Stimulated activated effector memory CD8-positive, alpha-beta T cell treated with anti-CD3 and anti-CD28 coated beads, Interleukin-12 subunit alpha, Interleukin-12 subunit beta, amount 100 ng/mL, for 72 hours (primary cell): Measurements from ENCODE around the gene ANGPTL1.
A peak's percentile ranks its signal among the peaks of the same experiment; 100 is the strongest.
"Not testable (repeated sequence)": the region's sequence is repeated elsewhere in the genome, so short reads cannot be mapped to it uniquely, and the experiment has no call there.

Source experiments
- ATAC-seq: fragments of 150-1000 bp; cut with Tn5 transposase; 2 replicates; pipeline ENCODE4 v1.10.0; 2021
- DNase-seq, 2 donors: peaks; one replicate each; pipeline ENCODE4 v3.0.0; 2021 to 2022; ENCODE audit warnings: low spot score in 2 of 2
- H3K27ac Mint-ChIP-seq: one replicate; pipeline ENCODE4 v1.8.0; 2022; ENCODE audit warnings: mild to moderate bottlenecking, mixed read lengths
- H3K36me3 Mint-ChIP-seq: one replicate; pipeline ENCODE4 v1.8.0; 2022; ENCODE audit warnings: mild to moderate bottlenecking, mixed read lengths
- H3K4me1 Mint-ChIP-seq: one replicate; pipeline ENCODE4 v1.8.0; 2022; ENCODE audit warnings: mixed read lengths
- H3K4me3 Mint-ChIP-seq: one replicate; pipeline ENCODE4 v1.8.0; 2022; ENCODE audit warnings: mild to moderate bottlenecking, mixed read lengths
- H3K9me3 Mint-ChIP-seq: one replicate; pipeline ENCODE4 v1.8.0; 2022; ENCODE audit warnings: mixed read lengths

ANGPTL1 gene

GRCh38 chr1:178877896-178878295, 7.0 kb upstream of the ANGPTL1 start:
- Mint-ChIP-seq H3K27ac (no peak overlapping the region), H3K4me1 (peaks cover under 1% of the 10 kb centered on the region), H3K4me3 (no peak overlapping the region), H3K36me3 (no peaks in the 10 kb centered on the region), H3K9me3 (no peaks in the 10 kb centered on the region)
- ATAC-seq (no peak), DNase-seq (no peak)

- Mint-ChIP-seq H3K4me1 (peaks cover 5% of the 10 kb centered on the region), H3K4me3 (no peak overlapping the region), H3K36me3 (no peaks in the 10 kb centered on the region), H3K9me3 (no peaks in the 10 kb centered on the region), H3K27ac (no peak overlapping the region)
- DNase-seq (no peak), ATAC-seq (no peak)
Measured at GRCh38 chr1:178875936-178876335, 5.1 kb upstream of the ANGPTL1 start.

DNA sequence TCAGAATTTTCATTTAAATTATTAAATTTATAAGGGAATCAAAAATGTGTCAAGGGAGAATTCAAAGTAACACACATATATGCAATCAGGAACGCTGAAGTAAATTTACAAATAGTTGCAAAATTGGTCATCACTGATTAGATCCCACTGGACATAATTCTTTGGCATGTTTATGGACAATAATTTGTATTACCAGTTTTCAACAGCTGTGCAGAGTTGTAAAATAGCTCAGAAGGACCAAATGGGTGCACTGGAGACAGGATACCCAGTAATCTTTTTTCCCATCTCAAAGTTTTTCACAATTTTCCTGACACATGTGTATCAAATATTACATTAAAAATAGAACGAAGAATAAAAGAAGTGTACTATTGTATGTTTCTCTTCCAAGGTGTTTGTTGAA, 4.1 kb upstream of the ANGPTL1 start:
- DNase-seq (no peak), ATAC-seq (no peak)
- H3K9me3 Mint-ChIP-seq, result no peaks in the 10 kb centered on the region
- no peak overlapping the region for H3K27ac Mint-ChIP-seq
- peaks cover 5% of the 10 kb centered on the region for H3K4me1 Mint-ChIP-seq
- no peak overlapping the region for H3K4me3 Mint-ChIP-seq
- H3K36me3 Mint-ChIP-seq, result no peaks in the 10 kb centered on the region

DNA sequence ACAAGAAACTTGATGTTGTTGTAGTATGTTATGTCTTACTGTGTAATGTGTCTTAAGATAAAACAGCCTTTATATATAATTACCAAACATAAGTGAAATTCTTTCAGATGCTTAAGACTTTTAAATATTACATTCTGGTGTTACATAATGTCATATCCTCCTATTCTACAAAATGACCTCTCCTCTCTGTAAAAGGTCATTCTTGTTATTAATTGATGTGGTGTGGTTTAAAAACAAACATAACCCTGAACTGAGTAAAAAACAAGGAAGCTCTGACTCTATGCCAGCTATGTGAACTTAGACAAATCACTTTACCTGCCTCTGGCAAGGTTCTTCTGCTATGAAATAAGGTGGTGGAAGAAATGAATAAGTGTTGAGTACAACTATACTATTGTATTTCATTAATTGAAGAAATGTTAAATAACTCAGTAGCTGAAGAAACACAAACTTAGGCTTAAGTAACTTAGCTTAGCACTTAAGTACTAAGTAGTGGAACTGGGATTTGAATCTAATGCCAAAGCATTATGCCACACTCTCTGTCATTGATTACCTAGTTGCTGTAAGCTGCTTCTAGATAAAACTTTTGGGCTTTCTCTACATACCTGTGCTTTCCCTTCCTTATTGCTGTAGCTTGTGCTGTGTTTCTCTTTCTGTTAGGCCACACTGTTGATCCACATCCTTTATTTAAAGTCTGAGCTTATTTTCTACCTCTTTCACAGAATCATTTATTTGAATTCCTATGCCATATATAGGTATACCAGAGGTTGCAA, 859 bp upstream of the ANGPTL1 start:
- H3K4me1 Mint-ChIP-seq, result peaks cover 5% of the 10 kb centered on the region
- ATAC-seq, result no peak
- no peak overlapping the region for H3K27ac Mint-ChIP-seq
- no peaks in the 10 kb centered on the region for H3K36me3 Mint-ChIP-seq
- H3K4me3 Mint-ChIP-seq, result no peak overlapping the region
- H3K9me3 Mint-ChIP-seq, result no peaks in the 10 kb centered on the region
- no peak for DNase-seq

DNA sequence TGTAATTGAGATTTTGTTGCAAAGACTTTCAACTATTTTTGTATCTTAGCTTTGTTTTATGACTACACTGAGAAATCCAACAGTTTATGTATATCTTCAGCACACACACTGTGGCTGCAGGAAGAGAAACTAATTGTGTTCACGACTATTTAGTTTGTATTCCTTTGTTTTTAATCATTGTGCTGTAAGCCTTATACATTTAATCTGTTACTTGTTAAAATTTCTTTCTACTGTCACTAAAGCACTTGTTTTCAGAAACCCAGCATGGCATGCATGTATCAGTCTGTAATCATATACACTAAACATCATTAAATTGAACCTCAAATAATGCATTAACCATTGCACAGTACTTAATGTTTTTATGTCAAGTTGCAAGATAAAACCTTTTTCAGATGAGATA, 656 bp downstream of the ANGPTL1 start:
- ATAC-seq, result no peak
- Mint-ChIP-seq H3K4me1 (peaks cover 5% of the 10 kb centered on the region), H3K27ac (no peak overlapping the region)

GRCh38 chr1:178869119-178869697, 1.7 kb downstream of the ANGPTL1 start:
- Mint-ChIP-seq H3K9me3 (no peaks in the 10 kb centered on the region), H3K36me3 (no peaks in the 10 kb centered on the region), H3K4me1 (peaks cover 9% of the 10 kb centered on the region), H3K27ac (no peak overlapping the region), H3K4me3 (no peak overlapping the region)
- DNase-seq, result no peak
- no peak for ATAC-seq

More for the DNA sequence above, 656 bp downstream of the ANGPTL1 start:
- H3K9me3 Mint-ChIP-seq, result no peaks in the 10 kb centered on the region
- DNase-seq, result no peak
- no peak overlapping the region for H3K4me3 Mint-ChIP-seq
- H3K36me3 Mint-ChIP-seq, result no peaks in the 10 kb centered on the region

GRCh38 chr1:178868706-178869105, 2.2 kb downstream of the ANGPTL1 start:
- peaks cover 10% of the 10 kb centered on the region for H3K4me1 Mint-ChIP-seq
- ATAC-seq (no peak), DNase-seq (no peak)
- H3K27ac Mint-ChIP-seq, result no peak overlapping the region
- no peaks in the 10 kb centered on the region for H3K36me3 Mint-ChIP-seq
- H3K9me3 Mint-ChIP-seq, result no peaks in the 10 kb centered on the region
- no peak overlapping the region for H3K4me3 Mint-ChIP-seq

GRCh38 chr1:178867670-178868069, 3.2 kb downstream of the ANGPTL1 start:
- DNase-seq, result no peak
- no peaks in the 10 kb centered on the region for H3K9me3 Mint-ChIP-seq
- H3K4me1 Mint-ChIP-seq, result peaks cover 7% of the 10 kb centered on the region
- no peaks in the 10 kb centered on the region for H3K36me3 Mint-ChIP-seq
- H3K27ac Mint-ChIP-seq, result no peak overlapping the region
- H3K4me3 Mint-ChIP-seq, result no peak overlapping the region
- no peak for ATAC-seq

GRCh38 chr1:178864326-178864725, 6.6 kb downstream of the ANGPTL1 start:
- ATAC-seq, result peak; percentile 87
- Mint-ChIP-seq H3K4me1 (peaks cover 5% of the 10 kb centered on the region), H3K27ac (no peak overlapping the region), H3K4me3 (peak overlapping the region; percentile 3), H3K36me3 (no peaks in the 10 kb centered on the region), H3K9me3 (no peaks in the 10 kb centered on the region)
- no peak for DNase-seq

DNA sequence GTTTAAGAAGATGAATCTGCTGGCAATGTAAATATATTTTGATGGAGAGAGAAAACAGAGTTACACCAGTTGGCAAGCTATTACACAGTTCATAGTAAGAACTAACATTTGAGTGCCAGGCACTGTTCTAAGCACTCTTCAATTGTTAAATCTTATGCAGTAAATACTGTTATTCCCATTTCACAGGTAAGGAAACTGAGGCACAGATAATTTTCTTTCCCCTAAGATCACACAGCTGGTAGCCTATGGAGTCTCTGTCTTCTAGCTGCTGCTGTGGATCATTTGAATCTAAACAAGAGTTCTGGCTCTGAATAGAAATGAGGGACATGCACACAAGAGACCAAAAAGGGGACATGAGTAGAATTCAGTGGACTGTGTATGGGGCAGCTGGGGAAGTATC, 8.0 kb downstream of the ANGPTL1 start:
- DNase-seq (no peak), ATAC-seq (no peak)
- H3K27ac Mint-ChIP-seq, result no peak overlapping the region
- H3K36me3 Mint-ChIP-seq, result no peaks in the 10 kb centered on the region
- no peaks in the 10 kb centered on the region for H3K9me3 Mint-ChIP-seq
- H3K4me1 Mint-ChIP-seq, result peaks cover 5% of the 10 kb centered on the region
- no peak overlapping the region for H3K4me3 Mint-ChIP-seq

DNA sequence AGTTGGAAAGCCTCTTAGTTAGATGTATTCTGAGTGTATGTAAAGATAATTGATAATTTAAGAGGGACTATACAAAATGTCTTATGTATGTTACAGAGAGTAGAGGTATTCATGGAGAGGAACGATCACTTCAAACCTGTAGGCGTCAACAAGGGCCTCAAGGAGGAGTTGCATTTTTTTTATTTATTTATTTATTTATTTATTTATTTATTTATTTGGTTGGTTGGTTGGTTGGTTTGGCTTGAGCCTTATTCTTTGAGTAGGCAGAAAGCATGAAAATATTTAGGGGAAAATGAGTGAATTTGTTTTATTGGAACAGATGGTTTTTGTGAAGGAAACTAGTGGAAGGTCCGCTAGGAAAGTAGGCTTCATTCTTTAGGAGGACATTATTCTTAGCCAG, 8.5 kb downstream of the ANGPTL1 start:
- H3K36me3 Mint-ChIP-seq, result no peaks in the 10 kb centered on the region
- no peak overlapping the region for H3K4me3 Mint-ChIP-seq
- no peak overlapping the region for H3K27ac Mint-ChIP-seq
- DNase-seq (no peak), ATAC-seq (no peak)
- peaks cover 5% of the 10 kb centered on the region for H3K4me1 Mint-ChIP-seq
- no peaks in the 10 kb centered on the region for H3K9me3 Mint-ChIP-seq

GRCh38 chr1:178857126-178857525, 13.8 kb downstream of the ANGPTL1 start:
- no peaks in the 10 kb centered on the region for H3K36me3 Mint-ChIP-seq
- no peaks in the 10 kb centered on the region for H3K9me3 Mint-ChIP-seq
- DNase-seq, result no peak
- no peak overlapping the region for H3K4me3 Mint-ChIP-seq
- no peaks in the 10 kb centered on the region for H3K4me1 Mint-ChIP-seq
- H3K27ac Mint-ChIP-seq, result no peak overlapping the region
- no peak for ATAC-seq

- H3K36me3 Mint-ChIP-seq, result no peaks in the 10 kb centered on the region
- H3K4me1 Mint-ChIP-seq, result no peaks in the 10 kb centered on the region
Measured at GRCh38 chr1:178849918-178850317, 21.0 kb downstream of the ANGPTL1 start.

DNA sequence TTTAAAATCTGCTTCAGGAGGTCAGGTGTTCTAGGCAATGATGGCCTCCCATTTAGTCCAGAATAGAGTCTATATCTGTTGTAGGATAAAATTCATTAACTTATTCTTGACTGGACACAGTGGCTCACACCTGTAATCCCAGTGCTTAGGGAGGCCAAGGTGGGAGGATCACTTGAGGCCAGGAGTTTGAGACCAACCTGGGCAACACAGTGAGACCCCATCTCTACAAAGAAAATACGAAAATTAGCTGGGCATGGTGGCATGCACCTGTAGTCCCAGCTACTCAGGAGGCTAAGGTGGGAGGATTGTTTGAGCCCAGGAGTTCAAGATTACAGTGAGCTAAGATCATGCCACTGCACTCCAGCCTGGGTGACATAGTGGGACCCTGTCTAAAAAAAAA, 23.0 kb downstream of the ANGPTL1 start:
- not testable (repeated sequence) for H3K4me3 Mint-ChIP-seq, H3K9me3 Mint-ChIP-seq, DNase-seq, H3K36me3 Mint-ChIP-seq, ATAC-seq, H3K4me1 Mint-ChIP-seq, H3K27ac Mint-ChIP-seq

More at GRCh38 chr1:178849918-178850317, 21.0 kb downstream of the ANGPTL1 start:
- H3K9me3 Mint-ChIP-seq, result no peaks in the 10 kb centered on the region
- DNase-seq (no peak), ATAC-seq (no peak)
- no peak overlapping the region for H3K4me3 Mint-ChIP-seq
- no peak overlapping the region for H3K27ac Mint-ChIP-seq

DNA sequence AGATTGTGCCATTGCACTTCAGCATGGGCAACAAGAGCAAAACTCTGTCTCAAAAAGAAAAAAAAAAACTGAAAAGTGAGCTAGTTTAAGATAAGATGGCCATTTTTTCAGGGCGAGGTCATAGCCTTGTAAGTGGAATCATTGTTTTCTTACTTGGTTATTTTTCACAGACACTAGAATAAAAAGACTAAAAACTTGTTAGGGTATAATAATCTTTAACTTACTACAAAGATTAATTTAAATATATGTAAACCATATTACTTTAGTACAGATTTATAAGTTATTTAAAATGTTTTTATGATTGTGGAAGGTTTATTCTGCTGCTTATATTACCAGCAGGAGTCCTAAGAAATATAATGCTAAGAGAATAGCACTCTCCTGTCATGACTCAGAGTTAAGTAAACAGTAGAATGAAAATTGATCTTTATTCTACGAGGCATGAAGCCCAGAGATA, 23.5 kb downstream of the ANGPTL1 start:
- no peak overlapping the region for H3K27ac Mint-ChIP-seq
- H3K4me3 Mint-ChIP-seq, result no peak overlapping the region

DNA sequence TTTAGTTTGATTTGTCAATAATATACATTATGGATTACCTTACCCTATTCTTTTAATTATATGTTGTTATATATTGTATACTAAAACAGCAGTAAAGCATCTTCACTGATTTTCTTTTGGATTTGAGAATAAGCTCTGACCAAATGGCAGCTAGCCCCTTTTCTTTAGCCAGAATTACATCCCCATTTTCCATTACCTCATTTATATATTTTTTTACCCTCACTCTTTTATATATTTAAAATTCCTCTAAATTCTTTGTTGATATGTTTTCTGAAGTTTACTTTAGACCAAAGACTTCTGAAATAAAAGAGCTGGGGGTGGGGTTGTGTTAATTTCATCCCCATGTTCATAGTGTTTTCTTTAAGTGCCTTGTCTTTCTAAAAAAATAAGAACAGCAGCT, 24.6 kb downstream of the ANGPTL1 start:
- Mint-ChIP-seq H3K9me3 (no peaks in the 10 kb centered on the region), H3K4me3 (no peak overlapping the region), H3K27ac (no peak overlapping the region), H3K4me1 (no peaks in the 10 kb centered on the region), H3K36me3 (no peaks in the 10 kb centered on the region)
- no peak for ATAC-seq
- no peak for DNase-seq

More for the DNA sequence above, 23.5 kb downstream of the ANGPTL1 start:
- Mint-ChIP-seq H3K9me3 (no peaks in the 10 kb centered on the region), H3K4me1 (no peaks in the 10 kb centered on the region), H3K36me3 (no peaks in the 10 kb centered on the region)
- DNase-seq (no peak), ATAC-seq (no peak)
